Cardiac muscle cell (in vitro differentiated cells and primary cell): ENCODE data around the gene SLC25A34. TPM values are rescaled to one million over a fixed set of nuclear protein-coding genes. Genes with fewer than 3 reads are reported as not detected.

ENCODE experiments used
- DNase-seq, 2 donors: peaks; one replicate each; pipeline versions ENCODE4 v3.0.0 to v3.0.0-alpha.2; 2010 to 2017; ENCODE audit warnings: low read depth in 1 of 2, low spot score in 1 of 2
- H3K27ac ChIP-seq: fragments of 200-600 bp; sonication (generic); 2 replicates; pipeline ENCODE4 v1.5.1; 2016
- H3K27me3 ChIP-seq: fragments of 200-600 bp; sonication (generic); 2 replicates; pipeline ENCODE4 v1.6.0; 2016; ENCODE audit warnings: control low read depth
- H3K36me3 ChIP-seq: fragments of 200-600 bp; sonication (generic); 2 replicates; pipeline ENCODE4 v1.5.1; 2016; ENCODE audit warnings: control low read depth
- H3K4me1 ChIP-seq: fragments of 200-600 bp; sonication (generic); 2 replicates; pipeline ENCODE4 v1.8.1; 2017; ENCODE audit warnings: low read depth, mild to moderate bottlenecking, mixed run types
- H3K4me3 ChIP-seq: fragments of 200-600 bp; sonication (generic); 2 replicates; pipeline ENCODE4 v1.5.1; 2016; ENCODE audit warnings: mild to moderate bottlenecking
- H3K9me3 ChIP-seq: fragments of 200-600 bp; sonication (generic); 2 replicates; pipeline ENCODE4 v1.5.1; 2017; ENCODE audit warnings: low read depth, mild to moderate bottlenecking, control low read depth
- CTCF ChIP-seq: IDR thresholded peaks from 2 replicates; pipeline ENCODE4 v1.5.1; 2012; ENCODE audit warnings: low read depth, mild to moderate bottlenecking, low read length
- polyA plus RNA-seq: library from polyadenylated mRNA; unstranded; fragments of >200 nt; fragmentation: Nextera tagmentation; extraction: Ambion mirVana; gene quantifications from 2 replicates; pipeline ENCODE4 v1.2.1, GENCODE V29; 2016
- total RNA-seq: library from RNA; depleted of rRNA; stranded (reverse); fragments of >200 nt; gene quantifications from 2 replicates; pipeline ENCODE4 v1.2.3, GENCODE V29; 2016

The SLC25A34 gene
- total and polyA plus RNA-seq, 2 experiments from 2014 or later, result 1.8 to 6.9 TPM

DNA sequence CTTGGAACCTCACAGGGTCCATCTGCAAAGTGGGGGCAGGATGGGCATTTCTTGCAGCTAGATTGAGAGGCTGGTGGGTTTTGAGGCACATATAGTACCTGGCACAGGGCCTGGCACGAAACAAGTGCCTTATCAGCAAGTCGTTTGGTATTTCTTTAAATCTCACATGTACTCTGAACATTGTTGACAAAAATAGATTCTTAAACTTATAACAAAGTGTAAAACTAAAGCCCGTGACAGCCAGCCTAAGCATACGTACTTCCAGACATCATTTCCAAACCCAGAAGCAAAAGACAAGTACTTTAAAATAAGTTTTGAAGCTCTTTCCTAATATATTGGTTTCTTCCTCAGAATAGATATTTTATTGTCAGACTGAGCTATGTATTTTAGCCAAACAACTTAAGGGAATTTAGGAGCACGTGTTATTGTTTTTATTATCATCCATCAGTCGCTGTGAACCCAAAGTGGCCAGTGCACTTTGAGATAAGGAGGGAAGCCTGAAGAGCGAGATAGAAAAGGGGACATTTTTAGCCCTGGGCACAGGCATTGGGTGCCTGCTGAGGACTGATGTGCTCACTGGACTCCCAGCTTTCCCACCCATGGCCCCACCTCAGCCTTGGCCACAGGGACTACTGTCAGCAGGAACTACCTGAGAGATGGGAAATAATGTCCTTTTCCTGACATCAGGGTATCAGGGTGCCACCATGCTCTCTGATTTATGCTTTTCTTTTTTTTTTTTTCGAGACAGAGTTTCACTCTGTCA lies 25.5 kb downstream of the SLC25A34 start:
- peak in 1 of 2 donors; percentile 59 for DNase-seq
- Histone ChIP-seq H3K9me3 (no peaks in the 10 kb centered on the region), H3K4me3 (no peak overlapping the region), H3K27ac (peak overlapping the region; percentile 64), H3K36me3 (peaks cover 18% of the 10 kb centered on the region), H3K27me3 (no peaks in the 10 kb centered on the region), H3K4me1 (peaks cover 32% of the 10 kb centered on the region)
- TF ChIP-seq CTCF, result no peak

GRCh38 chr1:15762546-15762945 lies 26.5 kb downstream of the SLC25A34 start:
- DNase-seq, result no peak
- Histone ChIP-seq H3K4me1 (peaks cover 32% of the 10 kb centered on the region), H3K27ac (peak overlapping the region; percentile 64), H3K27me3 (no peaks in the 10 kb centered on the region), H3K4me3 (no peak overlapping the region), H3K9me3 (no peaks in the 10 kb centered on the region), H3K36me3 (peaks cover 20% of the 10 kb centered on the region)
- TF ChIP-seq CTCF, result no peak

GRCh38 chr1:15764269-15764764 lies 28.3 kb downstream of the SLC25A34 start:
- no peak for TF ChIP-seq CTCF
- H3K4me1 ChIP-seq, result peaks cover 32% of the 10 kb centered on the region
- H3K36me3 ChIP-seq, result peaks cover 25% of the 10 kb centered on the region
- no peak overlapping the region for H3K4me3 ChIP-seq
- no peak for DNase-seq
- H3K27me3 ChIP-seq, result no peaks in the 10 kb centered on the region
- no peaks in the 10 kb centered on the region for H3K9me3 ChIP-seq
- H3K27ac ChIP-seq, result no peak overlapping the region

DNA sequence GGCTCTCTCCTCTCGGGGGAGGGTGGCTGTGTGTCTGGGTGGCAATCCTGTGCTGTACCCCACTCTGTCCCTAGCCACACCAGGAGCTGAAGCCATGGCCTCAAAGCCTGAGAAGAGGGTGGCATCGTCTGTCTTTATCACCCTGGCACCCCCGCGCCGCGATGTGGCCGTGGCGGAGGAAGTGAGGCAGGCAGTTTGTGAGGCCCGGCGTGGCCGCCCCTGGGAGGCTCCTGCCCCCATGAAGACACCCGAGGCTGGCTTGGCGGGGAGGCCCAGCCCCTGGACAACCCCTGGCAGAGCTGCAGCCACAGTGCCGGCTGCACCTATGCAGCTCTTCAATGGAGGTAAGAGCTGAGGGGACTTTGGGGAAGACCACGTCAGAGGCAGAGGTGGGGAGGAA lies 28.8 kb downstream of the SLC25A34 start:
- H3K4me3 ChIP-seq, result no peak overlapping the region
- TF ChIP-seq CTCF, result no peak
- peaks cover 26% of the 10 kb centered on the region for H3K36me3 ChIP-seq
- peaks cover 31% of the 10 kb centered on the region for H3K4me1 ChIP-seq
- H3K27me3 ChIP-seq, result no peaks in the 10 kb centered on the region
- no peak overlapping the region for H3K27ac ChIP-seq
- no peak for DNase-seq
- H3K9me3 ChIP-seq, result no peaks in the 10 kb centered on the region

DNA sequence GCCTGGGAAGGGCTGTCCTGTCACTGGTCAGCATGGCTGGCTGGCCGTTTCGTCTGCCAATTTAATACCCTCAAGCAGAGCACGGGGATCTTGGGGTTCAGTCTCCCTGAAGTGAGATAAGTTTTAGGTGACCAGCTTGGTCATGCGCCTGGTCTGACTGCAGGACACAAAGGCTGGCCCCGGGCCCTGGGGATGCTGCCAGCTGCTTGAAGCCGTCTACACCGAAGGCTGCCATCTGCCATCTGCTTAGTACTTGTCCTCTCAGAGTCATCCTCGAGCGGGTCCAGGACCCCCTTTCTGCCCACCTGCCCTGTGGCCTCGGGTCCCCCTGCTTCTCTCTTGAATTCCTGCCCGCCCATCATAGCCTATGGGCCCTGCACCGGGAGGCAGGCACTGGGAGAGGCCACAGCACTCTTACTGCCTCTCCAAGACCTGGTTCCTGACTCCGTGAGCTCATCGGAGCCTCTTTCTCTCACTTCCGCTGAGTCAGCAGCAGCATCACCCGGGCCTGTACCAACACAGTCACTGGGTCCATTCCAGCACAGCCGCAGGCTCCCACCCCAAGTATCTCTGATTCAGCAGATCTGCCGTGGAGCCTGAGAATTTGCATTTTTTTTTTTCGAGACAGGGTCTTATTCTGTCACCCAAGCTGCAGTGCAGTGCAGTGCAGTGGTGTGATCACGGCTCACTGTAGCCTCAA lies 29.6 kb downstream of the SLC25A34 start:
- Histone ChIP-seq H3K4me1 (peaks cover 24% of the 10 kb centered on the region), H3K36me3 (peaks cover 33% of the 10 kb centered on the region), H3K27me3 (no peaks in the 10 kb centered on the region), H3K9me3 (no peaks in the 10 kb centered on the region), H3K4me3 (no peak overlapping the region), H3K27ac (no peak overlapping the region)
- DNase-seq, result peak in 1 of 2 donors; percentile 81
- TF ChIP-seq CTCF, result no peak
